GM21390 (cell line): ENCODE results near the gene CKMT1A.
"Not testable (repeated sequence)": the region's sequence is repeated elsewhere in the genome, so short reads cannot be mapped to it uniquely, and the experiment has no call there.

Experiments used
- ATAC-seq: cut with Tn5 transposase; IDR thresholded peaks from one replicate; pipeline ENCODE4 v1.9.1; 2021; ENCODE audit not compliant: unreplicated experiment

The CKMT1A gene

DNA sequence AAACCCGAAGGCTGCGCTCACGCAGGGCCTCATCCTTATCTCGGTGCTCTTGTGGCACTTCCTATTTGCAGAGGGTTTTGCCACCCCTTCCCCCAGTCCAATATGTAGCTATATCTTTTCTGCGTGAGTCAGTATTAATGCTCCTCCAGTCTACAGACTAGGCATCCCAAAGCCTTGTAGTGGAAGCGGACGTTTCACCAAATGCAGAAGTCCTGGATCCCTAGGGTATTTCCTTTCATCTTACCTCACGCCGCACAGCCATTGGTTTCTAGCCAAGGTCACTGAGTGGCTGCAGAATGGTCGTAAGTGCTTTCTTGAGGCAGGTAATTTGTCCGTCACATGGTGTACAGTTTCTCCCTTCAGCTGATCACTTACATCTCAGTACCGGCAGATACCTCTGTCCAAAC lies 53.2 kb downstream of the CKMT1A start:
- not testable (repeated sequence) for ATAC-seq

GRCh38 chr15:43748376-43748775 lies 54.7 kb downstream of the CKMT1A start:
- ATAC-seq = no peak
